Measurements from ENCODE around the gene REPS1.
"Not testable (repeated sequence)": the region's sequence is repeated elsewhere in the genome, so short reads cannot be mapped to it uniquely, and the experiment has no call there.

Gene REPS1

GRCh38 chr6:138999949-139000725 is 12.1 kb upstream of the REPS1 start:
- DNase-seq = no peak

GRCh38 chr6:138997136-138997535 is 9.1 kb upstream of the REPS1 start:
- no peak for DNase-seq

GRCh38 chr6:138996524-138996923 is 8.5 kb upstream of the REPS1 start:
- no peak for DNase-seq

GRCh38 chr6:138993410-138993809 is 5.4 kb upstream of the REPS1 start:
- not testable (repeated sequence) for DNase-seq

- DNase-seq = not testable (repeated sequence)
Measured at GRCh38 chr6:138992965-138993364, 4.9 kb upstream of the REPS1 start.

GRCh38 chr6:138991206-138991605 is 3.2 kb upstream of the REPS1 start:
- DNase-seq = no peak

- DNase-seq = no peak
Measured at GRCh38 chr6:138989098-138989983, 1.3 kb upstream of the REPS1 start.

- DNase-seq = no peak
Measured at GRCh38 chr6:138988469-138988834, 399 bp upstream of the REPS1 start.

- no peak for DNase-seq
Measured at GRCh38 chr6:138987080-138987642, 892 bp downstream of the REPS1 start.

GRCh38 chr6:138986578-138986977 is 1.5 kb downstream of the REPS1 start:
- no peak for DNase-seq

- no peak for DNase-seq
Measured at GRCh38 chr6:138981416-138981815, 6.6 kb downstream of the REPS1 start.

GRCh38 chr6:138979813-138980668 is 8.0 kb downstream of the REPS1 start:
- DNase-seq = no peak

GRCh38 chr6:138979365-138979764 is 8.7 kb downstream of the REPS1 start:
- DNase-seq = no peak

GRCh38 chr6:138978229-138978628 is 9.8 kb downstream of the REPS1 start:
- no peak for DNase-seq

- DNase-seq = no peak
Measured at GRCh38 chr6:138977646-138978167, 10.3 kb downstream of the REPS1 start.

- DNase-seq = no peak
Measured at GRCh38 chr6:138977242-138977641, 10.8 kb downstream of the REPS1 start.

- DNase-seq = no peak
Measured at GRCh38 chr6:138975815-138976214, 12.2 kb downstream of the REPS1 start.

GRCh38 chr6:138973466-138974153 is 14.4 kb downstream of the REPS1 start:
- DNase-seq = no peak

- DNase-seq = no peak
Measured at GRCh38 chr6:138972226-138972665, 15.8 kb downstream of the REPS1 start.

- no peak for DNase-seq
Measured at GRCh38 chr6:138971601-138972000, 16.5 kb downstream of the REPS1 start.

GRCh38 chr6:138970856-138971425 is 17.1 kb downstream of the REPS1 start:
- DNase-seq = no peak
